ENCODE data around the gene WASHC4. TPM values are rescaled to one million over a fixed set of nuclear protein-coding genes. Genes with fewer than 3 reads are reported as not detected.

Gene WASHC4
- total RNA-seq, 1 donor from 2014 or later = 73.2 TPM

DNA sequence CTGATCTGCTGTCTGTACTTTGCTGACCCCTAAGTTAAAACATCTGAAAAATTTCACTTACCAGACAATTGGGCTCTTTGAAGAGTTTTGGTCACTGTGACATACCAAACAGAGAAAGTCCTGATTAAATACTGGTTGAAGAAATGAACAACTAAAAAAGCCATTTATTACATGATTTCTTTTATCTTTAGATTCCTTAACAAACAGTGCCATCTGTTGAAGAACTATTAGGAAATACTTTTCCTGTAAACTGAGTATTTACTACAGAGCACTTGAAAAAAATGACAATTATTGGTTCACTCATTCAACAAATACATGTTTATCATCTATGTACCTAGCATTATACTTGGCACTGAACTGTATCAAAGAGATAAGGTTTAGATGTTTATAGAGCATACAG is 6.5 kb upstream of the WASHC4 start:
- H3K4me3 Mint-ChIP-seq (ENCODE audit: unreplicated experiment) = no peak overlapping the region
- peaks cover 4% of the 10 kb centered on the region for H3K9me3 Mint-ChIP-seq (ENCODE audit: unreplicated experiment)
- no peak for DNase-seq (ENCODE audit: extremely low spot score, unreplicated experiment)
- no peaks in the 10 kb centered on the region for H3K36me3 Mint-ChIP-seq (ENCODE audit: unreplicated experiment)
- peaks cover 12% of the 10 kb centered on the region for H3K4me1 Mint-ChIP-seq (ENCODE audit: unreplicated experiment)
- TF ChIP-seq CTCF (IDR thresholded peaks at IDR 0.05) = peak; percentile 53
- H3K27ac Mint-ChIP-seq (ENCODE audit: unreplicated experiment) = peak overlapping the region; percentile 15
- H3K27me3 Mint-ChIP-seq (ENCODE audit: unreplicated experiment) = no peaks in the 10 kb centered on the region

DNA sequence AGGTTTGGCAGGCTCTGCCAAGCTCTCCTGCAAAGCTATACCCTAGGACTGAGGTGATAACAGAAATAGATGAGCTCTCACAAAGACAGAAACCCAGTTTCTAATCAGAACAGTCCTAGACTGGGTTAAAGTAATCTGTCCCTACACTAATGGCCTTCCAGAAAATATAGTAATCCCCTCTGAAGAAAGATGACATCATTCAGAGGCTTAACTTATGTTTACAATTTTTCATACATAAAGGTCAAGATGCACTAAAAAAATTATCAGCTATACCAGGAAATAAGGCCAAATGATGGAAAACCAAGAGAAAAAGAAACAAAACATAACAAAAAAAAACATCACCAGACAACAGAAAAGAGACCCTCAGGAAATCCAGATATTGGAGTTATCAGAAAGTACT is 4.9 kb upstream of the WASHC4 start:
- Mint-ChIP-seq H3K27ac (ENCODE audit: unreplicated experiment) (no peak overlapping the region), H3K36me3 (ENCODE audit: unreplicated experiment) (no peaks in the 10 kb centered on the region), H3K27me3 (ENCODE audit: unreplicated experiment) (no peaks in the 10 kb centered on the region), H3K4me1 (ENCODE audit: unreplicated experiment) (peaks cover 18% of the 10 kb centered on the region), H3K9me3 (ENCODE audit: unreplicated experiment) (no peaks in the 10 kb centered on the region), H3K4me3 (ENCODE audit: unreplicated experiment) (no peak overlapping the region)
- TF ChIP-seq CTCF (IDR thresholded peaks at IDR 0.05) = no peak
- DNase-seq (ENCODE audit: extremely low spot score, unreplicated experiment) = no peak

GRCh38 chr12:105104762-105105161 is 2.8 kb upstream of the WASHC4 start:
- Mint-ChIP-seq H3K4me3 (ENCODE audit: unreplicated experiment) (no peak overlapping the region), H3K9me3 (ENCODE audit: unreplicated experiment) (no peaks in the 10 kb centered on the region), H3K36me3 (ENCODE audit: unreplicated experiment) (no peaks in the 10 kb centered on the region), H3K27me3 (ENCODE audit: unreplicated experiment) (no peaks in the 10 kb centered on the region), H3K4me1 (ENCODE audit: unreplicated experiment) (peaks cover 32% of the 10 kb centered on the region), H3K27ac (ENCODE audit: unreplicated experiment) (no peak overlapping the region)
- no peak for DNase-seq (ENCODE audit: extremely low spot score, unreplicated experiment)
- no peak for TF ChIP-seq CTCF (IDR thresholded peaks at IDR 0.05)

DNA sequence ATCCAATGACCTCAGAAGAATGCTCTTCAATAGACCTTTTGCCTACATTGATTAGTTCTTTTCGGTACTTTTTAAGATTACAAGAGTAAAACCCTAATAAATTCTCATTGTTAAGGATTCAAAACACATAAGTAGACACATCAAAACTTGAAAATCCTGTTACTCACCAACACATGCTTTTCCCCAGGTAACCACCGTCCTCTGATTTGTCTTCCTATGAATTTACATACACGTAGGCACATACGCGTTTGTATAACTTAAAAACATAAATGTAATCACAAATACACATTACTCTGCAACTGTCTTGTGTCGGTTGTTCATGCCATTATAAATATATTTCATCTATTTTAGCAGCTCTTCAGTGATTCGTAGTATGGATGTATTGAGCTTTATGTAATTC is 910 bp upstream of the WASHC4 start:
- no peak for TF ChIP-seq CTCF (IDR thresholded peaks at IDR 0.05)
- Mint-ChIP-seq H3K36me3 (ENCODE audit: unreplicated experiment) (no peaks in the 10 kb centered on the region), H3K27ac (ENCODE audit: unreplicated experiment) (peak overlapping the region; percentile 97), H3K9me3 (ENCODE audit: unreplicated experiment) (no peaks in the 10 kb centered on the region), H3K4me3 (ENCODE audit: unreplicated experiment) (peak overlapping the region; percentile 86), H3K4me1 (ENCODE audit: unreplicated experiment) (peaks cover 38% of the 10 kb centered on the region), H3K27me3 (ENCODE audit: unreplicated experiment) (no peaks in the 10 kb centered on the region)
- no peak for DNase-seq (ENCODE audit: extremely low spot score, unreplicated experiment)

GRCh38 chr12:105107171-105107493 is 399 bp upstream of the WASHC4 start:
- DNase-seq (ENCODE audit: extremely low spot score, unreplicated experiment) = no peak

More at GRCh38 chr12:105107171-105107493, 399 bp upstream of the WASHC4 start:
- no peak for TF ChIP-seq CTCF (IDR thresholded peaks at IDR 0.05)
- Mint-ChIP-seq H3K4me3 (ENCODE audit: unreplicated experiment) (peak overlapping the region; percentile 86), H3K36me3 (ENCODE audit: unreplicated experiment) (peaks cover 3% of the 10 kb centered on the region), H3K9me3 (ENCODE audit: unreplicated experiment) (no peaks in the 10 kb centered on the region), H3K27me3 (ENCODE audit: unreplicated experiment) (no peaks in the 10 kb centered on the region), H3K4me1 (ENCODE audit: unreplicated experiment) (peaks cover 40% of the 10 kb centered on the region), H3K27ac (ENCODE audit: unreplicated experiment) (peak overlapping the region; percentile 97)

All from osteocyte (in vitro differentiated cells).